NCI-H1694 treated with DMSO at 0.1 percent for 48 hours (cell line): Measurements from ENCODE around the gene MXD4.
"Not testable (repeated sequence)": the region's sequence is repeated elsewhere in the genome, so short reads cannot be mapped to it uniquely, and the experiment has no call there.

Experiments used
- DNase-seq: peaks from one replicate; lab custom pipeline; 2025; lab: John Stamatoyannopoulos, UW

MXD4 gene

GRCh38 chr4:2250357-2251072 is 11.4 kb downstream of the MXD4 start:
- DNase-seq = no peak

GRCh38 chr4:2249526-2250356 is 12.2 kb downstream of the MXD4 start:
- no peak for DNase-seq

- DNase-seq = no peak
Measured at GRCh38 chr4:2248821-2249261, 13.1 kb downstream of the MXD4 start.

DNA sequence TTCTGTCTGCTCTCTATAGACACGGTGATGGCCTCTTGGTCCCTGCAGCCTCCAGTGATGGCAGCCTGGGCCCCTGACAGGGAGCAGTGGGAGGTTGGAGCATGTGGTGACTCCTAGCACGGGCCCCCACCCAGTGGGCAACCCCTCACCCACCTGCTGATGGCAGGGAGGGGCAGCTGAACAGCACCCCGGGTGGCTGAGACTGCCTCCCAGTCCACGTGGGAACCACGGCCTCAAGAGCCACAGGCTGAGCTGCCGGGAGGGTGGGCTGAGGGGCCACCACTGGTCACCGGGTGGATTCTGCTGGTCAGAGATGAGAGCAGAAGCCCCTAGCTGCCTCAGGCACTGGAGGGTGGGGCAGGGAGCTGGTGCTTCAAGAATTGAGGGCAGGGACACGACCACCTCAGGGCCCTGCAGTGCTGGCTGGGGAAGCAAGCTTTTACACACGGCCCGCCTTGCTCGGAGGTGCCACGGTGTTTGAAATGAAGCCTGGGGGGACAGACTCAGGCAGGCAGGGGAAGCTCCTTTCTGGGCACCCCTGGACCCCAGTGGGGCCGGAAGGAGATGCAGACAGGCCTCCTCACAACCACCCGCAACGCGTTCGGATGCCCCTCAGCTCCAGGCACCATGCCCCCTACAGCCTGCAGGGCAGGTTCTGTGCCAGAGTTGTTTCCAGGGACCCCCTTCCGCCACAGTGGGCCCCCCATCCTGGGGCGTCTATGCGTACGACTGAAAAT is 13.7 kb downstream of the MXD4 start:
- no peak for DNase-seq

GRCh38 chr4:2247128-2248043 is 14.5 kb downstream of the MXD4 start:
- DNase-seq = no peak

GRCh38 chr4:2246384-2247127 is 15.4 kb downstream of the MXD4 start:
- DNase-seq = no peak

DNA sequence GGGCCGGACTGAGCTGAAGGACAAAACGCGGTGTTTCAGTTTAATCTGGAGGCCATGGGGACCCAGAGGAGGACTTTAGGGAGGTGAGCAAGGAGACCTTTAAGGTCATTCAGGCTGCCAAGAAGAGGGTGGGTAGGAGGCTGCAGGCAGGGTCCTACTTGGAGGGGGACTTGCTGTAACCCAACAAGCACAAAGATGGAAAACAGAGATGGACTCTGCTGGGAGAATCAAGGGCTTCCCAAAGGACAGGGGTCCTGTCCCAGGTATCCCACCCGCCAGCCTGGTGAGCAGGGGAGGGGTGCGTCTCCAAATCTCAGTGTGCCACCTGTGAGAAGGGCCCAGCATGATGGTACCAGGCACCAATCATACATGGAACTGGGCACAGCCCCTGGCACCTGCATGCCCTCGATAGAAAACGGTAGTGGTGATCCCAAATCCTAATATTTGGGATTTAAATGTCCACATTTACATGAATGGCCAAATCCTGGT is 16.1 kb downstream of the MXD4 start:
- DNase-seq = no peak

- DNase-seq = no peak
Measured at GRCh38 chr4:2245057-2245786, 16.7 kb downstream of the MXD4 start.

- peak; percentile 16 for DNase-seq
Measured at GRCh38 chr4:2243681-2244380, 18.1 kb downstream of the MXD4 start.

DNA sequence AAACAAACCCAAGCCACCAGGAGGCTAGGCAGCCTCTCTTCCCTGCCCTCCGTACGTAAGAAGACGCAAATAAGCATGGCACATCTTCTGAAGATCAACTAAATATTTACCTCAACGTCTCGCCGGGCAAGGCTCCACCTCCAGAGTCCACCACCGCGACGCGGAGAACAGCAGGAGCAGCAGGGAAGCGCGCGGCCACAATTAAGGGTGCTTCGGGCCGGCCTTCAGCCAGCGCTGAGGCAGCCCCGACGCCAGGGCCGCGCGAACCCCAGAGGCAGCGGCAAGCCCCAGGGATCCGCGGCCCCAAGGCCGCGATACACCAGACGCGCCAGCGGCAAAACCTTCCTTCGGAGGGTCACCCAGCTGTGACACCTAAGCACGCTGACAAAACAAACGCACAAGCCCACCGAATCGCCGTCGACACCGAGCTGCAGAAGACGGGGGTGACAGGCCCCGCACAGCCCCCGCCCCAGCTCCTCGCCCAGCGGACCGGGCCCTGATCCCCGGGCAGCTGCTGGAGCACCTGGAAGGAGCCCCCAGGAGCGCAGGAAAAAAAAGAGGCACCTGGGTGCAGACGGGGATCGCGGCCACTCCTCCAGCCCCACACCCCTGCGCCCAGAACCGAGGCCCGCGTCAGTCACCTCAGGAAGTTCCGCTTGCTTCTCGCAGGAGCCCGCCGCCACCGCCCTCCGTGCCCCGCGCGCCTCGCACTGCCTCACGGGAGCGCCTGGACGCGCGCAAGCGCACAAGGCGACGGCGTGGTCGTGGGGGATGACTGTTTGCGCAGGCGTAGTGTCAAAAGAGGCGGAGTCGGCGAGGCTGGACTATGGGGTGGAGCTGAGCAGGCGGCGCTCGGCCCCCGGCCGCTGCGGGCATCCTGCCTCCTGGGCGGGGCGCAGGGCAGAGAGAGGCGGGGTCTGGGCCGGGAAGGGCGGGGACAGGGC is 20.2 kb downstream of the MXD4 start, which contains the start of the genes HAUS3 and POLN:
Gene HAUS3, minus strand, starts transcription at position 712 of the 944 bp plus-strand sequence. CDS start 1,175 bp downstream, outside the sequence.
Gene POLN, minus strand, starts transcription at position 712 of the 944 bp plus-strand sequence. CDS start 12,890 bp downstream, outside the sequence.
- peak; percentile 87 for DNase-seq

GRCh38 chr4:2241003-2241402 is 20.9 kb downstream of the MXD4 start:
- no peak for DNase-seq

- DNase-seq = no peak
Measured at GRCh38 chr4:2236944-2237666, 24.8 kb downstream of the MXD4 start.

GRCh38 chr4:2231082-2231481 is 30.8 kb downstream of the MXD4 start:
- no peak for DNase-seq

DNA sequence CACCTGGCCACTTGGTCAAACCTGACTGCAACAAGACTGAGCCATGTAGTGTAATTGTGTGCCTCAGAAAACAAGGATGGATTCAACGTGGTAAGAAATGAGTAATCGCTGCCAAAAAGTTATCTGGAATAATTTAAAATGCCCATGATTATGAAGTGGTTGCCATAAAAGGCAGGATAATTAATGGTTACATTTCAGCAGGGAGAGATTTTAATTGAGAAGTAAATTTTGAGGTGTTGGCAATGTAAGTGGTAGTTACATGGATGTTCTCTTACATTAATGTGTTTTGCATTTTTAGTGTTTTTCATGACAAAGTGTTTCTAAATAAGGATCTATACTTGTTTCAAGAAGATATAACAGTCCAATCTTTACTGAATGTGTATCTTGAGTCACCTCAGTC is 35.6 kb downstream of the MXD4 start:
- DNase-seq = no peak

DNA sequence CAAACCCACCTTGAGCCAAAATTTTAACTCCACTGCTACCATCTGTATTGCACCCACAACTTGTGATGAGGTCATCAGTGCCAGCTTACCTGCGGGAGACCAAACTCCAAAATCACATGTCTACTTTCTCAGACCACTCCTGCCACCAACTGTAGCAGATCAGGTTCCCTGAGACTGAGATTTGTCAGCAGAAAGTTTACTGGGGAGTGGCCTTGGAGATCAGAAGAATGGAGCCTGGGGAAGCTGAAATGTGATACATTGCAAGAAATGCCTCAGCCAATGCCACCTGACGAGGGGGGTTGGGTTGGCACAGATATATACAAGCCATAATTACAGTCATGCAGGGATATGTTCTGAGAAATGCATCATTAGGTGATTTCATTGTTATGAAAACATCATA is 39.1 kb downstream of the MXD4 start:
- no peak for DNase-seq

DNA sequence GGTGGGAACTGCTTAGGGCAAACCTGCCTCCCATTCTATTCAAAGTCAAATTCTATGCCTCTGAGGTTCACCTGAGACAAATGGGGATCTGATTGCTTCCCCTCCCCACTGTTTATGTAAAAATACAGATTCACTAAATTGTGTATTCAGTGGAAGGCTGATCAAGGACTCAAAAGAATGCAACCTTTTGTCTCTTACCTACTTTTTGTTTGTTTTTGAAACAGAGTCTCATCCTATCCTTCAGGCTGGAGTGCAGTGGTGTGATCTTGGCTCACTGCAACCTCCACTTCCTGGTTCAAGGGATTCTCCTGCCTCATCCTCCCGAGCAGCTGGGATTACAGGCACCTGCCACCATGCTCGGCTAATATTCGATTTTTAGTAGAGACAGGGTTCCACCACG is 40.5 kb downstream of the MXD4 start:
- not testable (repeated sequence) for DNase-seq

DNA sequence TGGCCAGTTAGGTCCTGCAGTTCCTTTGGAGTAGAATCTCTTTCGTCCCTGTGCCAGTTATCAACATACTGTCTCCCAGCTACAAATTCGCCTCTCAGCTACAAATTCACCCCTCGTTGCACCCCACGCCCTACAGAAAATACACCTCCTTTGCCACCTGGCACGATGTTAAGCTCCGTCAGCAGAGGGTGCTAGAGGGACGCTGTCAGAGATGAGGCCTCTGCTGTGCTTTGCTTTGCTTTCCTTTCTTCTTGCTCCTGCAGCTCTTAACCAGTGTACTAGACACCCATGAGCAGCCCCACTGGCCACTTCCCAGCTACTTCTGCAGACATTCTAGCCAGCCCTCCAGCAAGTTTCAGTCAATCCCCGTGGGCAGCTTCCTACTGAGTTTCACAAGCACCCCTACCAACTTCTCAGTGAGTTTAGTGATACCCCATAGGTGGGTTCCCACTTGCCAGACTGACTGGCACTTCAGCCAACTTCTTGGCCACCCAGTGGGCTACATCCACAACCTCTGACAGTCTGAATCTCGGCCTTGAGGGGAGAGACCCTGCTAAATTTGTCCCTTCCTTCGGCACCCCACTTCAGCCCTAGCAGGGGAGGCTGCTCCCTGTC is 41.8 kb downstream of the MXD4 start:
- peak; percentile 73 for DNase-seq
